NT2/D1 (cell line): ENCODE data around the gene ASF1A.

ENCODE experiments used
- SUZ12 ChIP-seq: IDR thresholded peaks from 2 replicates; pipeline ENCODE4 v1.6.1; 2011; ENCODE audit not compliant: insufficient read length, insufficient read depth; ENCODE audit errors: extremely low read depth
- YY1 ChIP-seq: IDR thresholded peaks from 2 replicates; pipeline ENCODE4 v1.6.1; 2011; ENCODE audit not compliant: insufficient read length, insufficient read depth
- ZNF274 ChIP-seq: IDR thresholded peaks from 2 replicates; pipeline ENCODE4 v1.6.1; 2011; ENCODE audit warnings: mild to moderate bottlenecking, low read depth, low read length

- no peak for TF ChIP-seq YY1
- TF ChIP-seq SUZ12 = no peak
- no peak for TF ChIP-seq ZNF274
Measured at GRCh38 chr6:118860363-118860762, 33.6 kb upstream of the ASF1A start.
